Lower leg skin (tissue), 3 donors: Measurements from ENCODE around the gene PPIA.

Experiments used
- POLR2A ChIP-seq, 2 donors: fragments of 450-650 bp; IDR thresholded peaks; one replicate each; pipeline ENCODE4 v1.6.1; 2016 to 2017; ENCODE audit warnings: antibody characterized with exemption in 2 of 2, mild to moderate bottlenecking in 1 of 2, moderate library complexity in 1 of 2
- TF ChIP-seq, protein P1 (sequence below), 3 donors: fragments of 450-650 bp; IDR thresholded peaks; one replicate each; pipeline ENCODE4 v1.5.1; 2016; ENCODE audit warnings: antibody characterized with exemption in 3 of 3, mild to moderate bottlenecking in 3 of 3, moderate library complexity in 2 of 3

DNA sequence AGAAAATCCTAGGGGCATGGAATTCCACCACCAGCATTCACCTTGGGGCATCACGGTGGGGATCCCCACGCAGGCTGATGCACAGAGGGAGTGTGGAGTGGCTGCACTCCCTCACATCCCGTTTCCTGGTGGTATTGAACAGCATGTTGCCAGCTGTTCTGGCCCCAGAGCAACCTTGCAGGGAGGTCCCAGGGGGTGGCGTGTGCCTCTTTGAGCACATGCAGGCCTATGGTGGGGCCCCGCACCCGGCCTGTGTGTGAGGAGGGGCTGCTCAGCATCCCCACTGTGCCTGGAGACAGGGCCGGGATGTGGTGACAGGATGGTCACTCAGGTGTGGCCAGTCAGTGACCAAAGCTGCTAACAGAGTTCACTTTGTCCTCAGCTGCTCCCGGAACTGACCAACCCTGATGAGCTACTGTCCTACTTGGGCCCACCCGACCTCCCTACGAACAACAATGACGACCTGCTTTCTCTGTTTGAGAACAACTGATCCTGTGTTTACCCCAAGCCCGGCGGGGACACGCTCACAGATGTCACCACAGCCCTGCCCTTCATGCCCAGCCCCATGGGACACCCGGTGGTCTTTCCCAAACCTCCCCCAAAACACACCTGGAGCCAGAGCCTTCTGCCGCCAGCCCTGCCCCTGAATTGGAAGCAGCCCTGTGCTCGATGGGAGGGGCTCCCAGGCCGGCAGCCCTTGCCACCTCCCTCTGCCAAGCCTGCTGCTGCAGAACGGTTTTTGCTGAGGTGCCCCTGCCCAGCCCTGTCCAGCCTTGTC, 29.2 kb upstream of the PPIA start:
- TF ChIP-seq, protein P1, sequence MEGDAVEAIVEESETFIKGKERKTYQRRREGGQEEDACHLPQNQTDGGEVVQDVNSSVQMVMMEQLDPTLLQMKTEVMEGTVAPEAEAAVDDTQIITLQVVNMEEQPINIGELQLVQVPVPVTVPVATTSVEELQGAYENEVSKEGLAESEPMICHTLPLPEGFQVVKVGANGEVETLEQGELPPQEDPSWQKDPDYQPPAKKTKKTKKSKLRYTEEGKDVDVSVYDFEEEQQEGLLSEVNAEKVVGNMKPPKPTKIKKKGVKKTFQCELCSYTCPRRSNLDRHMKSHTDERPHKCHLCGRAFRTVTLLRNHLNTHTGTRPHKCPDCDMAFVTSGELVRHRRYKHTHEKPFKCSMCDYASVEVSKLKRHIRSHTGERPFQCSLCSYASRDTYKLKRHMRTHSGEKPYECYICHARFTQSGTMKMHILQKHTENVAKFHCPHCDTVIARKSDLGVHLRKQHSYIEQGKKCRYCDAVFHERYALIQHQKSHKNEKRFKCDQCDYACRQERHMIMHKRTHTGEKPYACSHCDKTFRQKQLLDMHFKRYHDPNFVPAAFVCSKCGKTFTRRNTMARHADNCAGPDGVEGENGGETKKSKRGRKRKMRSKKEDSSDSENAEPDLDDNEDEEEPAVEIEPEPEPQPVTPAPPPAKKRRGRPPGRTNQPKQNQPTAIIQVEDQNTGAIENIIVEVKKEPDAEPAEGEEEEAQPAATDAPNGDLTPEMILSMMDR (IDR thresholded peaks at IDR 0.05) = no peak
- no peak for TF ChIP-seq POLR2A (IDR thresholded peaks at IDR 0.05)
